ENCODE results near the gene LCLAT1.
"Not testable (repeated sequence)": the region's sequence is repeated elsewhere in the genome, so short reads cannot be mapped to it uniquely, and the experiment has no call there.

Gene LCLAT1

DNA sequence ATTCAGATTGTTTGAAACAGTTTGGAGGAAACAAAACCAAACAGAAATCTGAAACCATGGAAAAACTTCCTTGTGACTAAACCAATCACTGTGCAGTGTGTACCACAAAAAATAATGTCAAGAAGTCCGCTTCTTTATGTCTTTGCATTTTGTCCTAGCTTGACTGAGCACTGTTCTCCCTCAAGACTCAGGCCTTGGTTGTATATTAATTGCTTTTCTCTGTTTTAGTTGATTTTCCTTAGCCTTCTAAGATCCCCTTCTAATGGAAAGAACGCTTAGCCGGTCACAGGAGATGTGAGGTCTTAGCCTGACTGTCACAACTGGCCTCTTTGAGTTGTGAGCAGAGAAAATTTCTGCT lies 56.6 kb downstream of the LCLAT1 start:
- no peak overlapping the region for H3K4me3 ChIP-seq (ENCODE audit: low read length)
- H3K9me3 ChIP-seq (ENCODE audit: control insufficient read depth, insufficient read depth, low read length), result no peaks in the 10 kb centered on the region; the same call in 1 of the 2 replicates

DNA sequence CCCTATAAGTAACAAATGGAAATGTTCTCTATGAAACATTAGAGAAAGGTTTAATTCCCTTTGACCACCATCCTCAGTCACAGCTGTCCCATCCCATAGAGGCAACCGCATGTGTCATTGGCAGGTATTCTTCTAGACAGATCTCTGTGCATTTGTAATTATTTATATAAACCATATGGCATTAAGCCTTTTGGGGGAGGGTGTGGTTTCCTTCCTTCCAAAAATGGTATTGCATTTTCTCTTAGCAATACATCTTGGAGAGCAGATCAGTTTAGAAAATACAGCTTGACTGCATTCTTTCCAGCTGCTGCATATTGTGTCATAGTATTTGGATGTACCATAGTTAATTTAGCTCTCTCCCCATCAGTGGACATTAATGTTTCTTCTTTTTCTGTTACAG lies 57.7 kb downstream of the LCLAT1 start:
- Histone ChIP-seq H3K36me3 (ENCODE audit: control insufficient read depth, insufficient read depth, low read length) (no peaks in the 10 kb centered on the region), H3K27me3 (ENCODE audit: control insufficient read depth, insufficient read depth, low read length) (no peaks in the 10 kb centered on the region), H3K4me1 (ENCODE audit: control insufficient read depth, insufficient read depth, low read length) (no peaks in the 10 kb centered on the region), H3K4me3 (ENCODE audit: low read length) (no peak overlapping the region), H3K27ac (ENCODE audit: low read length) (no peak overlapping the region), H3K9me3 (ENCODE audit: control insufficient read depth, insufficient read depth, low read length) (no peaks in the 10 kb centered on the region; the same call in 1 of the 2 replicates)
- DNase-seq (ENCODE audit: low read depth, low spot score), result no peak
- WGBS (ENCODE audit: insufficient coverage, insufficient read length), result no CpG with 5 or more reads among the region's 1 CpG

More for the DNA sequence above, 56.6 kb downstream of the LCLAT1 start:
- H3K27ac ChIP-seq (ENCODE audit: low read length), result no peak overlapping the region
- H3K27me3 ChIP-seq (ENCODE audit: control insufficient read depth, insufficient read depth, low read length), result no peaks in the 10 kb centered on the region
- H3K4me1 ChIP-seq (ENCODE audit: control insufficient read depth, insufficient read depth, low read length), result no peaks in the 10 kb centered on the region
- DNase-seq (ENCODE audit: low read depth, low spot score), result no peak
- H3K36me3 ChIP-seq (ENCODE audit: control insufficient read depth, insufficient read depth, low read length), result no peaks in the 10 kb centered on the region
- WGBS (ENCODE audit: insufficient coverage, insufficient read length), result no CpG with 5 or more reads among the region's 3 CpGs

DNA sequence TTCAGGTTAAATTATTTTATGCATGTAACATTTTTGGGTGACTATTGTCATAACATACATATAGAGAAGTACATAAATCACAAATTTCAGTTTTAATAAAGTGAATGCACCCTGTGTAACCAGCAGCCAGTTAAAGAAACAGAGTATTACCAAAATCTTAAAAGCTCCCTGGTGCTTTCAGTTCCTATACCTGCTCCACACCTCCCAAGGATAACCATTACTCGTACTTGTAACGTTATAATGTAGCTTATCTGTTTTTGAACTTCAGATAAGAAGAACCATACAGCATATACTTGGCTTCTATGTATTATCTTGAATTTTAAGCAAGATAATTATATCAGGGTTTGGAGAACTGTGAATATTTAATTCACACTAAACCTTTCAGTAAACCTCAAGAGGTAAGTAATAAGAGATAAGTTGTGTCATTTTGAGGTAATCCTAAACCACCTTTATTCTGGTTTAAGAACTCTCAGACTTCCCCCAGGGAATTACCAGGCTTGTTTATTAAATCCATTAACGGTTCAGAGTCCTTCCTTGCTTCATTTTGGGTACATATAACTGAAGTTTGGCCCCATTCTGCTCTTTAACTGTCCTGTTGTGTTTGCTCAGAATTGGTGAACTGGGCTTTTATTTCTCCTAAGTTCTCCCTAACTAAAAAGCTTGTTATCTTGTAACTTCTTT lies 58.6 kb downstream of the LCLAT1 start:
- no peak overlapping the region for H3K4me3 ChIP-seq (ENCODE audit: low read length)

DNA sequence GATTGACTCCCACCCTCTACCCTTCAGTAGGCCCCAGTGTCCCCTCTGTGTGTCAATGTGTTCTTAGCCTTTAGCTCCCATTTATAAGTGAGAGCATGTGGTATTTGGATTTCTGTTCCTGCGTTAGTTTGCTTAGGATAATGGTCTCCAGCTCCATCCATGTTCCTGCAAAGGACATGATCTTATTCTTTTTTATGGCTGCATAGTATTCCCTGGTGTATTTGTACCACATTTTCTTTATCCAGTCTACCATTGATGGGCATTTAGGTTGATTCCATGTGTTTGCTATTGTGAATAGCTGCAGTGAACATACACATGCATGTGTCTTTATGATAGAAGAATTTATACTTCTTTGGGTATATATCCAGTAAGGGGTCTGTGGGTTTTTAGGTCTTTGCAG lies 60.4 kb downstream of the LCLAT1 start:
- H3K36me3 ChIP-seq (ENCODE audit: control insufficient read depth, insufficient read depth, low read length); DNase-seq (ENCODE audit: low read depth, low spot score); H3K27ac ChIP-seq (ENCODE audit: low read length); H3K27me3 ChIP-seq (ENCODE audit: control insufficient read depth, insufficient read depth, low read length); H3K9me3 ChIP-seq (ENCODE audit: control insufficient read depth, insufficient read depth, low read length); H3K4me1 ChIP-seq (ENCODE audit: control insufficient read depth, insufficient read depth, low read length); H3K4me3 ChIP-seq (ENCODE audit: low read length): not testable (repeated sequence)
- WGBS (ENCODE audit: insufficient coverage, insufficient read length), result no CpG with 5 or more reads among the region's 1 CpG

More for the DNA sequence above, 58.6 kb downstream of the LCLAT1 start:
- Histone ChIP-seq H3K9me3 (ENCODE audit: control insufficient read depth, insufficient read depth, low read length) (no peaks in the 10 kb centered on the region; the same call in 1 of the 2 replicates), H3K4me1 (ENCODE audit: control insufficient read depth, insufficient read depth, low read length) (no peaks in the 10 kb centered on the region), H3K27me3 (ENCODE audit: control insufficient read depth, insufficient read depth, low read length) (no peaks in the 10 kb centered on the region), H3K27ac (ENCODE audit: low read length) (no peak overlapping the region), H3K36me3 (ENCODE audit: control insufficient read depth, insufficient read depth, low read length) (no peaks in the 10 kb centered on the region)
- no peak for DNase-seq (ENCODE audit: low read depth, low spot score)
- WGBS (ENCODE audit: insufficient coverage, insufficient read length), result no CpG with 5 or more reads among the region's 3 CpGs

DNA sequence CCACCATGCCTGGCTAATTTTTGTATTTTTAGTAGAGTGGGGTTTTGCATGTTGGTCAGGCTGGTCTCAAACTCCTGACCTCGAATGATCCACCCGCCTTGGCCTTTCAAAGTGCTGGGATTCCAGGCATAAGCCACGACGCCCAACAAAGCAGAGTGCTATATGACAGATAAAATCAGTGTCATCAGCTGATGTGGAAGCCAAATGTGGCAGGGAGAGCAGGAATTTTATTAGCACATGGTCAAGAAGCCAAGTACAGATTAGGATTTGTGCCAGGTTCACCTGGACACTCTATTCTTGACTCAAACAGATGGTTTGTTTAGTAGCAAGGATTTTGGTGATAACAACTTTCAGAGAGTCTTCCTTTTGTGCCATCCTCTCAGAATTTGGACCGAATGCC lies 62.7 kb downstream of the LCLAT1 start:
- H3K27ac ChIP-seq (ENCODE audit: low read length), result no peak overlapping the region

DNA sequence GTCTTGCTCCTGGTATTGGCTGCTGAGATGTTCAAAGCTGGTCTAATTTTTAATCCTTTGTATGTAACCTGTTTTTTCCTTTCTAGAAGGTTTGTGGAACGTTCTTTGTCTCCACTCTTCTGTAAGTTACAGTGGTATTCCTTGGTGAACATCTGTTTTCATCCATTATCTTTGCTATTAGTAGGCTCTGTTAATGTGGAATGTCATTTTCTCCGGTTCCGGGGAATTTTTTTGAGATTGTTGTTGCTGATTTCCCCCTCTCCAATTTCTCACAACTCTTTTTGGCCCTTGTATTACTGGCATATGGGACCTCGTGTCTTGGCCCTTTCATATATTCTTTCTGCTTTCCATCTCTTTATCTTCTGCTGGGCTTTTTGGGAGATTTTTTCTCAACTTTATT lies 63.4 kb downstream of the LCLAT1 start:
- Histone ChIP-seq H3K27ac (ENCODE audit: low read length) (no peak overlapping the region), H3K4me1 (ENCODE audit: control insufficient read depth, insufficient read depth, low read length) (peaks cover 2% of the 10 kb centered on the region; the same call in 1 of the 2 replicates), H3K36me3 (ENCODE audit: control insufficient read depth, insufficient read depth, low read length) (no peaks in the 10 kb centered on the region), H3K9me3 (ENCODE audit: control insufficient read depth, insufficient read depth, low read length) (no peaks in the 10 kb centered on the region), H3K27me3 (ENCODE audit: control insufficient read depth, insufficient read depth, low read length) (no peaks in the 10 kb centered on the region), H3K4me3 (ENCODE audit: low read length) (no peak overlapping the region)
- no CpG with 5 or more reads among the region's 4 CpGs for WGBS (ENCODE audit: insufficient coverage, insufficient read length)
- no peak for DNase-seq (ENCODE audit: low read depth, low spot score)

More for the DNA sequence above, 62.7 kb downstream of the LCLAT1 start:
- no peaks in the 10 kb centered on the region for H3K27me3 ChIP-seq (ENCODE audit: control insufficient read depth, insufficient read depth, low read length)
- no CpG with 5 or more reads among the region's 5 CpGs for WGBS (ENCODE audit: insufficient coverage, insufficient read length)
- H3K9me3 ChIP-seq (ENCODE audit: control insufficient read depth, insufficient read depth, low read length), result no peaks in the 10 kb centered on the region
- DNase-seq (ENCODE audit: low read depth, low spot score), result no peak
- peaks cover 2% of the 10 kb centered on the region; the same call in 1 of the 2 replicates for H3K4me1 ChIP-seq (ENCODE audit: control insufficient read depth, insufficient read depth, low read length)
- no peak overlapping the region for H3K4me3 ChIP-seq (ENCODE audit: low read length)
- no peaks in the 10 kb centered on the region for H3K36me3 ChIP-seq (ENCODE audit: control insufficient read depth, insufficient read depth, low read length)

DNA sequence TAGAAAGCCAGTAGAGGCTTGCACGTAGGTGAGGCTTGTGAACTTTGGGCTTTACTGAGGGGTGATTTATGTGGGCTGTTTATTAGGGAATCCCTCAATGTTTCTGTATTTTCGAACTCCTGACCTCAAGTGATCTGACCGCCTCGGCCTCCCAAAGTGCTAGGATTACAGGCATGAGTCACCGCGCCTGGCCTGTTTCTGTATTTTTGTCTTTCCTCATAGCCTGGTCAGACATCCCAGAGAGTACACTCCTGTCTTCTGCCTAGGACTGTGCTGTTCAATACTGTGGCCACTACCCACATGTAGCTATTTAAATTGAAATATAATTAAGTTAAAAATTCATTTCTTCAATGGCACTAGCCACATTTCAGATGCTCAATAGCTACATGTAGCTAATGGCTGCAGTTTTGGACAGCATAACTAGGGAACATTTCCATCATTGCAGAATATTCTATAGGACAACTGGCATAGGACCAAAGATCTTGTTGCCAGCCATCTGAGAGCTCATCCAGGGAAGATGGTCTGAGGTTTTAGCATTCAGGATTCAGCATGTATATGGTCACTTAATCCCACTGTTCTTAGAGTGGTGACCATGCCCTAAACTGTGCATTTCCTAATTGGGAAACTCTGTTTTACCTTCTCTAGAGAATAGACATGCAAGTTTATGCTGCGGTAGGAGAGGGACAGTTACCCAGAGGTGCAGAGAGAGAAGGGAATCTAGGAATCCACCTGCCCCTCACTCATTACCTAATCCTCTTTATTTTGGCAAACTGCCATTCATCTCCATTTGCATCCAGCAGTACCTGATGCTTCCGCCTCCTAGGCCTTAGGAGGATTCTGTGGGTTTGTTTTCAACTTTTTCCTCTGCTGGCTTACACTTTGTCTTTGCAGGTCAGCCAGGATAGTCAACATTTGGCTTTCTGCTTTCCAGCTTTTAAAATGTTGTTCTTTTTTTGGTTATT lies 64.4 kb downstream of the LCLAT1 start:
- no peak overlapping the region for H3K27ac ChIP-seq (ENCODE audit: low read length)
- WGBS (ENCODE audit: insufficient coverage, insufficient read length), result no CpG with 5 or more reads among the region's 8 CpGs
- no peaks in the 10 kb centered on the region for H3K9me3 ChIP-seq (ENCODE audit: control insufficient read depth, insufficient read depth, low read length)
- H3K4me1 ChIP-seq (ENCODE audit: control insufficient read depth, insufficient read depth, low read length), result peaks cover 2% of the 10 kb centered on the region; the same call in 1 of the 2 replicates
- DNase-seq (ENCODE audit: low read depth, low spot score), result no peak
- no peak overlapping the region for H3K4me3 ChIP-seq (ENCODE audit: low read length)
- H3K36me3 ChIP-seq (ENCODE audit: control insufficient read depth, insufficient read depth, low read length), result no peaks in the 10 kb centered on the region
- H3K27me3 ChIP-seq (ENCODE audit: control insufficient read depth, insufficient read depth, low read length), result no peaks in the 10 kb centered on the region

DNA sequence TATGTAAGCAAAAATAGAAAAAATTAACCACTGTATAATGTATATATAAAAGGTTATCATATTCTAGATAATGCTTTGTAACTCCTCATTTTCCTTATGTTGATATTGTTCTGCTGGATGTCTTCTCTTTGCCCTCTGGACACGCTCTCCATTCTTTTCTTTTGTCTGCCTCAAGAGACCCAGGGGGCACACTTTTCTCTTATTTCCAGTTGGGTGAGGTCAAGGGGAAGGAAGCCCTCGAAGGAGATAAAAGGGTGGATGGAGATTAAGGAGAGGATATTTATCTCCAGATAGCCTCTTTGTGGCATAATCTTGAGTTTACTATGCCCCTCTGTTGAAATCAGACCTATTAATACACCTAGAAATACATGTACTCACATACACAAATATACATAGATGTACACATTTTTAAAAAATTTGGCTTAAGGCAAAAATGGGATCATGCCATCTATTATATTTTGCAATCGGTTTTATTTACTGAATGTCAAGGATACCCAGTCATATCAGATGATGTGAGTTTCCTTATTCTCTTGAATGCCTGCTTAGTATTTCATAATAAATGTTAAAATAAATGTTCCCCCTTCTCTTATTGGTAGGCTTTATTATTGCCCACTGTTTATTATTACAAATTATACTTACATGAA lies 65.3 kb downstream of the LCLAT1 start:
- Histone ChIP-seq H3K4me3 (ENCODE audit: low read length) (no peak overlapping the region), H3K27me3 (ENCODE audit: control insufficient read depth, insufficient read depth, low read length) (no peaks in the 10 kb centered on the region), H3K9me3 (ENCODE audit: control insufficient read depth, insufficient read depth, low read length) (no peaks in the 10 kb centered on the region), H3K36me3 (ENCODE audit: control insufficient read depth, insufficient read depth, low read length) (no peaks in the 10 kb centered on the region), H3K4me1 (ENCODE audit: control insufficient read depth, insufficient read depth, low read length) (peaks cover 2% of the 10 kb centered on the region; the same call in 1 of the 2 replicates), H3K27ac (ENCODE audit: low read length) (no peak overlapping the region)
- no CpG with 5 or more reads among the region's 3 CpGs for WGBS (ENCODE audit: insufficient coverage, insufficient read length)
- DNase-seq (ENCODE audit: low read depth, low spot score), result no peak

DNA sequence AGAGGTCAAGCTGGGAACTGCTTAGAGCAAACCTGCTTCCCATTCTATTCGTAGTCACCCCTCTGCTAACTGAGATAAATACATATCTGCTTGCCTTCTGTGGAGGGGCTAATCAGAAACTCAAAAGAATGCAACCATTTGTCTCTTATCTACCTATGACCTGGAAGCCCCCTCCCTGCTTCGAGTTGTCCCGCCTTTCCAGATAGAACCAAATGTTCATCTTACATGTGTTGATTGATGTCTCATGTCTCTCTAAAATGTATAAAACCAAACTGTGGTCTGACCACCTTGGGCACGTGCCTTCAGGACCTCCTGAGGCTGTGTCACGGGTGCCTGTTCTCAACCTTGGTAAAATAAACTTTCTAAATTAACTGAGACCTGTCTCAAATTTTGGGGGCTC lies 66.6 kb downstream of the LCLAT1 start:
- DNase-seq (ENCODE audit: low read depth, low spot score); H3K4me1 ChIP-seq (ENCODE audit: control insufficient read depth, insufficient read depth, low read length); H3K9me3 ChIP-seq (ENCODE audit: control insufficient read depth, insufficient read depth, low read length); H3K27me3 ChIP-seq (ENCODE audit: control insufficient read depth, insufficient read depth, low read length); H3K4me3 ChIP-seq (ENCODE audit: low read length); H3K27ac ChIP-seq (ENCODE audit: low read length); H3K36me3 ChIP-seq (ENCODE audit: control insufficient read depth, insufficient read depth, low read length): not testable (repeated sequence)
- no CpG with 5 or more reads among the region's 5 CpGs for WGBS (ENCODE audit: insufficient coverage, insufficient read length)

DNA sequence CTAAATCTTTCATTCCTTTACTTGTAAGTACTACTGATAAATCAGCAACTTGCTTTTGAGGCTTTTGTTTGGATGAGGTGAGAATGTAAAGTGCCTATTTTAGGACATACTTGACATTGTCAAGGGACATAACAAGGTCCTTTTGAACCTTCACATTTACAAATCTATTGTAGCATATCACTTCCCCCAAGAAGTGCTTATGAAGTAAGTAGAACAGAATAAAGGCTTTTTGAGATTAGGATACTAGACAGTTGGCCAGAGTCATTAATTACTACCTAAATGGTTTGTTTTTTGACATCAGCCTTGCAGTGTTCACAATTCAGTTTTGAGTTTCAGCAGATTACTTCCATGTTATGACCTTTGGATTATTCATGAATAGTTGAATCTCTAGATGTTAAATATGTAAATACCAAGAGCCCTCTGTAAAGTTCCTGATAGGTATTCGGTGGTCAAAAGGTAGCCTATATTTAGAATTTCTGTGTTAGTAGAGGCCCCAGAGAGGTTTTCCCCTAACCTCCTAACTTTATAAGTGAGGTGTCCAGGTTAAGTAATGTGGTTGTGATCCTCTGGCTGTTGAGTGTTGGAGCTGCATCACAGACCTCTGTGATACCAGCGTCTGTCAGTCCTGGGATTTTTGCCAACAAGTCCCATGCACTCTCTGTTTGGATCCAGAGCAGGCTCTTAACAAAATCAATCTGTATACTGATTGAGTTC lies 67.2 kb downstream of the LCLAT1 start:
- no CpG with 5 or more reads among the region's 2 CpGs for WGBS (ENCODE audit: insufficient coverage, insufficient read length)
- Histone ChIP-seq H3K27ac (ENCODE audit: low read length) (no peak overlapping the region), H3K36me3 (ENCODE audit: control insufficient read depth, insufficient read depth, low read length) (no peaks in the 10 kb centered on the region), H3K27me3 (ENCODE audit: control insufficient read depth, insufficient read depth, low read length) (no peaks in the 10 kb centered on the region), H3K4me1 (ENCODE audit: control insufficient read depth, insufficient read depth, low read length) (peaks cover 2% of the 10 kb centered on the region; the same call in 1 of the 2 replicates), H3K4me3 (ENCODE audit: low read length) (no peak overlapping the region), H3K9me3 (ENCODE audit: control insufficient read depth, insufficient read depth, low read length) (no peaks in the 10 kb centered on the region)
- no peak for DNase-seq (ENCODE audit: low read depth, low spot score)

Measured in iPS DF 6.9 (cell line).